Natural killer cell treated with Interleukin-12 subunit alpha and Interleukin-12 subunit beta and Interleukin-15 and Interleukin-18, amount 100 ng/mL, for 72 hours (primary cell): ENCODE data around the gene CPNE4. TPM values are rescaled to one million over a fixed set of nuclear protein-coding genes. Genes with fewer than 3 reads are reported as not detected.

ENCODE experiments used
- ATAC-seq, 2 donors: fragments of 150-1000 bp; cut with Tn5 transposase in 1 of 2; sonication (Bioruptor Pico), chemical (Tn5 transposase) in 1 of 2; 2 replicates each; pipeline ENCODE4 v1.10.0; 2021
- DNase-seq: peaks from one replicate; pipeline ENCODE4 v3.0.0; 2022; ENCODE audit warnings: low spot score
- H3K27ac Mint-ChIP-seq, 2 donors: 1 replicate in 1 of 2; 2 replicates in 1 of 2; pipeline ENCODE4 v1.8.0; 2022; ENCODE audit warnings: mixed read lengths in 2 of 2, mild to moderate bottlenecking in 1 of 2, moderate library complexity in 1 of 2
- H3K27me3 Mint-ChIP-seq, 2 donors: 1 replicate in 1 of 2; 2 replicates in 1 of 2; pipeline ENCODE4 v1.8.0; 2022; ENCODE audit warnings: mixed read lengths in 2 of 2
- H3K36me3 Mint-ChIP-seq: one replicate; pipeline ENCODE4 v1.8.0; 2022; ENCODE audit warnings: mixed read lengths
- H3K4me1 Mint-ChIP-seq, 2 donors: 1 replicate in 1 of 2; 2 replicates in 1 of 2; pipeline ENCODE4 v1.8.0; 2022; ENCODE audit warnings: low read depth in 2 of 2, mixed read lengths in 2 of 2, mild to moderate bottlenecking in 1 of 2
- H3K4me3 Mint-ChIP-seq: one replicate; pipeline ENCODE4 v1.8.0; 2022; ENCODE audit warnings: mixed read lengths
- H3K9me3 Mint-ChIP-seq: 2 replicates; pipeline ENCODE4 v1.8.0; 2022; ENCODE audit warnings: mixed read lengths
- total RNA-seq, 2 donors: library from RNA; stranded (reverse); gene quantifications; one replicate each; pipeline ENCODE4 v1.2.3, GENCODE V29; 2022

Gene CPNE4
- total RNA-seq, 2 donors from 2014 or later, result not detected

DNA sequence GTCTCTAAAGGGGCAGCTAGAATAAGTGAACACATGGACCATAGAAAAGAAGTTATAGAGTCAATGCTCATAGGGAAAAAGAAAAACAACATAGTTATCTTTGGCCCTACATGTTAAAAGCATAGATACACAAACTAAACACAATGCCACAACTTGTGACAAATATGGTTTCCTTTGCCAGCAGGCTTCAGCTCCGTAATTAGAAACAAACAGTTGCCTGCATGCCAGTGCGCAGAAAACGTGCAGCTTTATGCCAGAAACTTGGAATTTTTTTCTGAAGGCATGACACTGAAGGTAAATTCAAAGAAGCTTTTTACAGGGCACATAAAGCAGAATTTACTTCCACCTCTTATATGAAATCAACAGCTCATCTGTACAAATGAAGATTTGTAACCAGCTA, 2.2 kb upstream of the CPNE4 start:
- Mint-ChIP-seq H3K4me1 (peaks cover 0 to 5% of the 10 kb centered on the region in 2 donors), H3K4me3 (no peak overlapping the region), H3K9me3 (no peaks in the 10 kb centered on the region), H3K36me3 (peaks cover 7% of the 10 kb centered on the region), H3K27ac (no peak overlapping the region), H3K27me3 (peaks cover 24 to 53% of the 10 kb centered on the region in 2 donors)
- no peak for DNase-seq
- no peak for ATAC-seq

DNA sequence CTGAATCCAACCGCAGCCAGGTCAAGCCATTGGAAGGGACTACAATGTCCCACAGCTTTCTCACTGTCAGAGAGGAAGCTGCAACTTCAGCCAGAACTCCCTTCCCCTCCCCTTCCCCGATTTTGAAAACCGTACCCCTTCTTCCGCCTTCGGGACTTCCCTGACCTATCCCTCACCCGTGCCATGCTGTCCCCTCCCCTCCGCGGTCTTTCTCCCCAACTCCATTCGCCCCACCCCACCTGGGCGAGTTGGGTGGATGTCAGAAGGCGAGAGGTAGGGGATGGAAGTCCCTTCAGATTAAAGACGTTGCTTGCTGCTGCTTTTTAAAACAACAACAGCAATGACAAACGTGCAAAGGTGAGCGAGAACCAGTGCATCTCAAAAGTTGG, 723 bp downstream of the CPNE4 start:
- Mint-ChIP-seq H3K4me1 (peaks cover 0 to 5% of the 10 kb centered on the region in 2 donors), H3K27me3 (peaks cover 27 to 78% of the 10 kb centered on the region in 2 donors), H3K27ac (no peak overlapping the region), H3K4me3 (peak overlapping the region; percentile 21), H3K36me3 (peaks cover 7% of the 10 kb centered on the region), H3K9me3 (no peaks in the 10 kb centered on the region)
- ATAC-seq (no peak), DNase-seq (no peak)

DNA sequence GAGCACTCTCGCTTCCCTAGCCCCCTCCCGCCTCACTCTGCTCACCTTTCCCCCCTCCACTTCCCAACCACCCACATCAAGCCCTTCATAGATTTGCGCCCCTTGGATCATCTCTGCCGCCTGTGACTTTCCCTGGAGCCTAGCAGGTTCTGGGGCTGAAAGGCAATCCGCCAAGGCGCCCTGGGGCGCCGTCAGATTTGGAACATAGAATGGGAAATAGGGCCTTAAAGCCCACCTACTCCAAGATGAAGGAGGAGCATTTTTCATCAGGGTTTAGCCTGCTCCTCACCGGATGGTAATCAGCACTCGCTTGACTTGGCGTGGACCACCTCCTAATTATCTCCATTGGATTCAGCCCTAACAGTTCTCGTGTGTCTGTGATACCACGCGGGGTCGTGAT, 1.3 kb downstream of the CPNE4 start:
- peaks cover 27 to 78% of the 10 kb centered on the region in 2 donors for H3K27me3 Mint-ChIP-seq
- H3K4me3 Mint-ChIP-seq, result no peak overlapping the region
- no peak overlapping the region for H3K27ac Mint-ChIP-seq
- no peak for DNase-seq
- H3K9me3 Mint-ChIP-seq, result no peaks in the 10 kb centered on the region
- no peak for ATAC-seq
- H3K4me1 Mint-ChIP-seq, result peaks cover 0 to 5% of the 10 kb centered on the region in 2 donors
- peaks cover 7% of the 10 kb centered on the region for H3K36me3 Mint-ChIP-seq

DNA sequence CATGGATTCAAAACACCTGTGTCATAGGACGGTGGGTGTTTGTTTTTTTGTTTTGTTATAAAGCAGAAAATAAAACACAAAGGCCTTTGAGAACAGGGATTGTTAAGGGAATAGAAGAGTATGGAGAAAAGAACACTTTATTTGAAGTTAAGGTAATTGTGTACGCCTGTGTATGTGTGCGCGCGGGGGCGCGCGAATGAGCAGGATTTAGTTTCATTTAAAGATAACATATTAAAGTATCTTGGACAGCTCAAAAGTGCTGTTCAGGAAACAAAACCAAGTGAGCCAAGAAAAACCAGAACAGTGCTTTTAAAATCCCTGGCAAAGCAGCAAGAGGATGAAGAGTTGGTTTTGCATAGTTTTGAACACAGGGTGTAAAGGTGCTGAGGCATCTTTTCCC, 1.9 kb downstream of the CPNE4 start:
- no peak overlapping the region for H3K27ac Mint-ChIP-seq
- peaks cover 31 to 83% of the 10 kb centered on the region in 2 donors for H3K27me3 Mint-ChIP-seq
- peaks cover 0 to 5% of the 10 kb centered on the region in 2 donors for H3K4me1 Mint-ChIP-seq
- DNase-seq (no peak), ATAC-seq (no peak)
- H3K4me3 Mint-ChIP-seq, result no peak overlapping the region
- H3K9me3 Mint-ChIP-seq, result no peaks in the 10 kb centered on the region
- H3K36me3 Mint-ChIP-seq, result peaks cover 7% of the 10 kb centered on the region

DNA sequence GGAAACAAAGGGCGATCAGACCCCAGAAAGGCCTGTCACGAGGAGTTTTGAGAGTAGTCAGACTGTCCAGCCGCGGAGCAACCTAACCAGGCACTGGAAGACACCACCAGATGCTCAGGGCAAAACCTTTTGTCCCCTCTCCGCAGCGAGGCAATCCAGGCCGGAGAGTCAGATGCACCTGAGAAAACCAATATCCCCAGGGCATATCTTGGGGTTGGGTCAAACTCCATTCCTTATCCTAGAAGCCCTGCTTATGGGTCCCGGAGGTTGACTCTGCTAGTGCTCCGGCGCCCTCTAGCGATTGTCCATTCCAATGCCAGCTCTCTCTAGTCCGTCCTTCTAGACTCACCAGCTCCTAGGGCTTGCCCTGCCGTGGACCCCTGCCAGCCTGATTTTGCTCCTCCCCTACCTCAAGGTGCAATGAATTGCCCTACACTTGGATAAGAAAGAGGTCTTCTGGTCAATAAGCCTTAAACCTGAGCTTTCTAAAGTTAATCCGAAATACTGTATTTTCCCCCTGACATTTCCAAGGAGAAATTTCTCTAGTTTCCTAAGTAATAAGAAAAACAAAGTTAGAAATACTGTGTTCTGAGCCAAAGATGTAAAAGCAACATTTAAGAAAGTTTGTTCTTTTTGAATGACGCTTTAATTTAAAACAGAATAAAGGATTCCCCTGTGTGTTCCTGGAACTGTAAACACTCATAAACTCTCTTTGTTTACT, 5.5 kb downstream of the CPNE4 start:
- ATAC-seq (peak; percentile 60 to 78), DNase-seq (no peak)
- no peak overlapping the region for H3K4me3 Mint-ChIP-seq
- peaks cover 7% of the 10 kb centered on the region for H3K36me3 Mint-ChIP-seq
- peaks cover 22 to 57% of the 10 kb centered on the region in 2 donors for H3K27me3 Mint-ChIP-seq
- no peak overlapping the region for H3K27ac Mint-ChIP-seq
- no peaks in the 10 kb centered on the region for H3K9me3 Mint-ChIP-seq
- peaks cover 0 to 1% of the 10 kb centered on the region in 2 donors for H3K4me1 Mint-ChIP-seq

DNA sequence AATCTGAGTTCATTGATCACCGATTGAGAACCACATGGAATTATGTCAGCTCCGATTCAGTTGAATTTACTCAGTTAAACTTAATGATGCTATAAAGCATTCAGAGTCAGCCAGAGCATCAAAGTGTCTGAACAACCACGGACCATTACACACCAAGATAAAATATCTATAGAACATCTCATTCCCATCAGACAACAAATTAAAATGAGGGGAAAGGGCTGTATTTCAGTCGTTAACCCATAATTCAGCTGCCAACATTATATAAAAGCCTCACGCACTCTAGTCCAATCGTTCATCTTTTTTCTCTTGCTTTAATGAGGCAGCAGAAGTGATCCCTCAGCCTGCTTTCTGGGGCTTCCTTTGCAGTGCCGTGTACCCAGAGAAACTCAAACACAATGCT, 11.9 kb downstream of the CPNE4 start:
- DNase-seq (no peak), ATAC-seq (no peak)
- Mint-ChIP-seq H3K4me3 (no peak overlapping the region), H3K4me1 (no peaks in the 10 kb centered on the region), H3K36me3 (no peaks in the 10 kb centered on the region), H3K27ac (no peak overlapping the region), H3K9me3 (no peaks in the 10 kb centered on the region), H3K27me3 (peaks cover 4 to 13% of the 10 kb centered on the region in 2 donors)

DNA sequence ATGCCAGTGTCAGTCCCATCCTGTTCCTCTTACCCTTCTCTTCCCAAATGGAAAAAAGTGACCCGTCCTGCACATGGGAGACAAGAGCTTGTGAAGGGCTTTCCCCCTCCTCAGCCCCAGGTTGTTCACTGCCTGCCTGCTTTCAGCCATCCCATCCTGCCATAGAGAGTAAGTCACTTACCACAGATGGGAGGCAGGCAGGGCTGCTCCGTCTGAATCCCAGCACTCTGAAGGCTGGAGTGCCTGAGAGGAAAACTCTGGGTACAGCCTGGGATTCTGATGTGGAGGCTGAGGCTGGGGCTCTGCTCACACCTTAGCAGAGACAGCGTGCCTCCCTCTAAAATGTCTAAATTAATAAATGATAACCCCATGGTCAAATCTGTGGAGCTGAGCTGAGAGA, 14.8 kb downstream of the CPNE4 start:
- H3K4me1 Mint-ChIP-seq, result no peaks in the 10 kb centered on the region
- no peaks in the 10 kb centered on the region for H3K9me3 Mint-ChIP-seq
- H3K27ac Mint-ChIP-seq, result no peak overlapping the region
- H3K27me3 Mint-ChIP-seq, result peaks cover 8 to 21% of the 10 kb centered on the region in 2 donors
- DNase-seq, result no peak
- ATAC-seq, result no peak
- H3K36me3 Mint-ChIP-seq, result no peaks in the 10 kb centered on the region
- no peak overlapping the region for H3K4me3 Mint-ChIP-seq

DNA sequence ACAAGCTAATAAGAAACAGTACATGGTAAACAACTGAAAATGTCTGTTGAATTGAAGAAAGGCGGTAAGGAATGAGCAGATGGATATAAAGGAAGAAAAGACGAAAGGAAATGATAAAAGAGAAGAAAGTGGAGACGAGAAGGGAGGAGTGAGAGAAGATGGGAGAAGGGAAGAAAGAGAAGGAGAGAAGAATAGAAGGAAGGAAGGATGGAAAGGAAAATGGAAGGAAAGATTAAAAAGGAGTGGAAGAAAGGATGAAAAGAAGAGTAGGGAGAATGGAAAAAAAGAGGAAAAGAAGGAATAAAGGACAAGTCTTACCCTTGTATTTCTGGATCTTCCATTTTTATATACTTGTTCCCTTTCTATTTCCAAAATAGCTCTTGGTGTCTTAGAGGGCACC, 17.7 kb downstream of the CPNE4 start:
- H3K36me3 Mint-ChIP-seq, result no peaks in the 10 kb centered on the region
- no peaks in the 10 kb centered on the region for H3K4me1 Mint-ChIP-seq
- H3K9me3 Mint-ChIP-seq, result no peaks in the 10 kb centered on the region
- no peak overlapping the region for H3K4me3 Mint-ChIP-seq
- H3K27ac Mint-ChIP-seq, result no peak overlapping the region
- peaks cover 6 to 14% of the 10 kb centered on the region in 2 donors for H3K27me3 Mint-ChIP-seq
- ATAC-seq (no peak), DNase-seq (no peak)

DNA sequence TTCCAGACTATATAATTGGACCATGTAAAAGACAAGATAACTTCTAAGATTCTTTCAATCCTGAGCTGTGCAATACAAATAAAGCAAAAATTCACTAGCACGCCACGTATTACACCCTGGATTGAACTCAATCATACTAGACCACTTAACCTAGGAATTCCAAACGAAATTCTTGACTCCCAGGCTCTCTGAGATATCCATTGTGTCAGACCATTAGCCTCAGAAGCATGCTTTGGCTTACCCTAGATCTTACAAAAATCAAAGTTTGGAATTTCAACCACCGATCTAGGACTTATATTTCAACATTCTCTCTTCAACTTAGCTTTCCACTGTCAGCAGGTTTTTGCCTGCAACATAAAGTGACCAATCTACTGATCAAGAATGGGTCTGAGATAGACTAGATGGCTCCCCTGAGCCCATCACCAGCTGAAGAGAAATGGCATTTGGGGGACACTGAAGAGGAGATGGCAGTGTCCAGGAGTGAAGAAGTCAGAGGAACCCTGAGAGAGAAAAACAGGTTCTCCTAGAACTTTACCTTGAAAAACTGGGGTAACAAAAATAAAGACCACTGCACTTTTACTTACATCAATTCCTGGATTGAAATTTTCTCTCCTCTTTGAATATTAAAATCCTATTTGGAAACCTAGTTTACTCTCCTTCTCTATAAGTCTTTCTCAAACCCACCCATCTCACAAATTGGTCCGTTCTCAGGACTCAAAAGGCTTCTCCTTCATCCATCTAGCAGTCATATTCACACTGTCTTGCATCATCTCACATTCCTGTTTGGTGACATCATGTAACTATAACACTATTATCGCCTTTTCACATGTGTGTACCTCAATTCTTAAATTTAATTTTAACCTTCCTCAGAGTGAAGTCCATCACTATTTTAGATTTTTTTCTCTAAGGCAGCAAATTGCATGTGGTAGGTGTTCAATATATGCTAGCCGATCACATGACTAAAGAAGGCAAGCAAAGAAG, 18.5 kb downstream of the CPNE4 start:
- Mint-ChIP-seq H3K9me3 (no peaks in the 10 kb centered on the region), H3K36me3 (no peaks in the 10 kb centered on the region), H3K27ac (no peak overlapping the region), H3K4me1 (no peaks in the 10 kb centered on the region), H3K27me3 (peaks cover 6 to 14% of the 10 kb centered on the region in 2 donors), H3K4me3 (no peak overlapping the region)
- DNase-seq (no peak), ATAC-seq (no peak)

DNA sequence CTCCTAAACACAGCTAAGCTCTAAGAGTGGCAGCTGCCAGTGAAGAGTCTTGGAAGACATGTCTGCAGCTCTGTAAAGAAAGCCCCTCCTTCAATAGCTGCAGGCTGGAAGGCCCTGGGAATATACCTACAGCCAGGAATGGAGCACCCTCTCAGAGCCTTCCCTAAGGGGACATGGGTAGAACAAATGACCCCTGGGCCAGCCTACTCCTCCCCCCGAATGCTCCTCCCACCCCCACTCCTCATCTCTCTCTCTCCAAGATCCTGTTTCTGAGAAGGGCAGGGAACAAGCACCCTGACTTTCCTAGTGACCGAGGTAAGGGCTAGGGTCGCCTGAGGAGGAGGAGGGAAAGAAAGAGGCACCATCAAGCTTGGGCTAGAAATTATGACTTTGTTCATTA, 20.7 kb downstream of the CPNE4 start:
- ATAC-seq, result no peak
- H3K27ac Mint-ChIP-seq, result no peak overlapping the region
- H3K4me3 Mint-ChIP-seq, result no peak overlapping the region
- no peaks in the 10 kb centered on the region for H3K9me3 Mint-ChIP-seq
- no peaks in the 10 kb centered on the region for H3K36me3 Mint-ChIP-seq
- peaks cover 6 to 8% of the 10 kb centered on the region in 2 donors for H3K27me3 Mint-ChIP-seq
- no peaks in the 10 kb centered on the region for H3K4me1 Mint-ChIP-seq
- DNase-seq, result no peak

DNA sequence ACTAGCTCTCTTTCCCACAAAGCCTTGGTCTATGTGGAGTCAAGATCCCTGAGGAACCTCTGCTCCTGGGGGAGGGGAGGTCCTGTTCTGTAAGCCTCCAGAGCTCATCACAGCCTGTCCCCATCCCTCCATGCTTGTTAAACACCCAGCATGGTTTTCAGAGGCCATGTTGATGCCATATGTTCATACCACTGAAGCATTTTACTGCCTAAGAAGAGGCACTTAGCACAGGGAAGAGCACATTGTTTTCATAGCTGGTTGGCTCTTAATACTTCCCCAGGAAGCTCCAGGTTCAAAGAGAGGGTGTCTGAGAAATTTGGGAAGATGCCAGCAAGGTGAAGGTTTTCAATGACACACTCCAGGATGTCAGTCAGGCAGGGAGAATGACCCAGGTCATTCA, 25.6 kb downstream of the CPNE4 start:
- no peak overlapping the region for H3K4me3 Mint-ChIP-seq
- H3K27me3 Mint-ChIP-seq, result peaks cover 0 to 3% of the 10 kb centered on the region in 2 donors
- no peaks in the 10 kb centered on the region for H3K9me3 Mint-ChIP-seq
- no peak overlapping the region for H3K27ac Mint-ChIP-seq
- no peak for DNase-seq
- no peaks in the 10 kb centered on the region for H3K36me3 Mint-ChIP-seq
- no peak for ATAC-seq
- H3K4me1 Mint-ChIP-seq, result no peaks in the 10 kb centered on the region

DNA sequence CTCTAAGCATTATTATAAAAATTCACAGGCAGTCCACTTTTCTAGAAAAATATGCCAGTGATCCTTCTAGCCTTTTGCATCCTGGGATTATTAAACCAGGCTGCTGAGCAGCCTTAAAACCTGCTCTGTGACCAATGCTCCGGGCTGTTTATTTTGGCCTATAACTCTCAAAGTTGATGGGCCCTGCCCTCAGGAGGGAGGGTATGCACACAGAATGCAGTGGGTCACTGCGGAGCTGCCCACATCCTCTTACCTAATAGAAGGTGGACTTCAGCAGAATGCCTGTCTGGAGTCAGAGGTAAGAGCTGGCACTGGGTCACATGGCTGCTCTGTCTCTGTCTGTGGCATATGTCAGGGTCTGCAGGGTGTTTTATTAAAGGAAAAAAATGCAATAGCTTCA, 26.0 kb downstream of the CPNE4 start:
- Mint-ChIP-seq H3K36me3 (no peaks in the 10 kb centered on the region), H3K27ac (no peak overlapping the region), H3K27me3 (peaks cover 0 to 3% of the 10 kb centered on the region in 2 donors), H3K4me1 (no peaks in the 10 kb centered on the region), H3K9me3 (no peaks in the 10 kb centered on the region), H3K4me3 (no peak overlapping the region)
- ATAC-seq (no peak), DNase-seq (no peak)

DNA sequence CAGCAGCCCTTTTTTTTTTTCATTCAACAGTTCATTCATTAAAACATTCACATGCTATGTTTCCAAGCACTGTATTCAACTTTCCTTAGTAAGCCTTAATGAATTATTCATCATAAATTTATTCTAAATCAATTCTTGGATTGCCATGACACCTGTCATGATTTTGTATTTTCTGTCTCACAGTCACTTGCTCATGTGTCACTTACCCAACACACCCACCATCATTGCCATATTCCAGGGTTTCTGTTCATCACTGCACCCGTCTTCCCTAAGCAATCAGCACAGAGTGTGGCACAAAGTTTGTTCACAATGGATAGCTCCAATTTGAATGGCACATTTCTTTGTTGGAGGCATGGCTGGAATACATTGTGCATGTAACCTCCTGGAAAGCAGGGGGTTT, 27.2 kb downstream of the CPNE4 start:
- ATAC-seq (no peak), DNase-seq (no peak)
- H3K4me3 Mint-ChIP-seq, result no peak overlapping the region
- H3K4me1 Mint-ChIP-seq, result no peaks in the 10 kb centered on the region
- H3K9me3 Mint-ChIP-seq, result no peaks in the 10 kb centered on the region
- peaks cover 0 to 3% of the 10 kb centered on the region in 2 donors for H3K27me3 Mint-ChIP-seq
- H3K27ac Mint-ChIP-seq, result no peak overlapping the region
- H3K36me3 Mint-ChIP-seq, result no peaks in the 10 kb centered on the region

DNA sequence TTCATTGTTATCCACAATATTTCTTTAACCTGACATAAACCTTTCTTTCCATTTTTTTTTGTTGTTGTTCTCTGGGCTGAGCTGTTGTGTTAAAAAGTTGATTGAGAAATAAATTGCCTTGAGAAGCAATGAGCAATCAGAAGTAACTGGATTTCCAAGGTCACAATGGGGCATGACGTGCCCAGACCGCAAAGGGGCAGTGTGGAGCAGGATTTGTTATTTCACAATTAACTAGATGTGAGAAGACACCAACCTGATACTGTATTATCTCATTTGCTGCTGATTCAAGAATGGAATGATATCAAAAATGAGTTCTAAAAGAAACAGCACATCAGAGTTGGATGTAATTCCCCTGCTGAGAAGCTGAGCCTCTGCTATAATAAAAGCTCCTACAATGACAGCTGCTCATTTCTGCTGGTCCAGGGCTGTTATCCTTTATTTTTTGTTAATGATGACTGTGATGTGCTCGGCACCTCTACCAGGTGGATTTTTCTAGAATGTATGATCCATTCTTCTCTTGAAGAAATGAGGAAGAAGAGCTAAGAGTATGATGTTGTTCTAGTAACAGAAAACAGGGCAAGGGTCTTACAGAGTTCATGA, 28.1 kb downstream of the CPNE4 start:
- Mint-ChIP-seq H3K9me3 (no peaks in the 10 kb centered on the region), H3K27me3 (peaks cover 0 to 3% of the 10 kb centered on the region in 2 donors), H3K36me3 (no peaks in the 10 kb centered on the region), H3K4me3 (no peak overlapping the region), H3K4me1 (no peaks in the 10 kb centered on the region), H3K27ac (no peak overlapping the region)
- ATAC-seq (no peak), DNase-seq (no peak)
